GM19238 (cell line): ENCODE measurements around the gene LSM7.

Source experiments
- DNase-seq: peaks from one replicate; pipeline ENCODE4 v3.0.0; 2011; ENCODE audit warnings: low spot score; ENCODE audit not compliant: insufficient read length

The LSM7 gene

GRCh38 chr19:2278459-2279158 is 49.8 kb downstream of the LSM7 start:
- DNase-seq: no peak

- DNase-seq: no peak
Measured at GRCh38 chr19:2277138-2277537, 51.2 kb downstream of the LSM7 start.

- DNase-seq: no peak
Measured at GRCh38 chr19:2276429-2276986, 51.9 kb downstream of the LSM7 start.

- DNase-seq: no peak
Measured at GRCh38 chr19:2275588-2276428, 52.6 kb downstream of the LSM7 start.

- no peak for DNase-seq
Measured at GRCh38 chr19:2274931-2275535, 53.4 kb downstream of the LSM7 start.

GRCh38 chr19:2274185-2274711 is 54.1 kb downstream of the LSM7 start:
- DNase-seq: no peak

GRCh38 chr19:2273356-2274184 is 54.8 kb downstream of the LSM7 start:
- DNase-seq: peak; percentile 98
